Mucosa of rectum (tissue), 2 donors: Measurements from ENCODE around the gene SCARB2.
"Not testable (repeated sequence)": the region's sequence is repeated elsewhere in the genome, so short reads cannot be mapped to it uniquely, and the experiment has no call there.

Experiments
- H3K27ac ChIP-seq, 2 donors: one replicate each; pipeline ENCODE4 v1.7.0; 2013; ENCODE audit warnings: inconsistent platforms in 2 of 2, low read depth in 2 of 2, low read length in 2 of 2
- H3K27me3 ChIP-seq, 2 donors: one replicate each; pipeline ENCODE4 v1.7.0; 2013; ENCODE audit warnings: low read length in 2 of 2; ENCODE audit not compliant: control insufficient read depth in 2 of 2, insufficient read depth in 2 of 2
- H3K36me3 ChIP-seq, 2 donors: one replicate each; pipeline ENCODE4 v1.7.0; 2013; ENCODE audit warnings: low read length in 2 of 2; ENCODE audit not compliant: control insufficient read depth in 2 of 2, insufficient read depth in 2 of 2
- H3K4me1 ChIP-seq, 2 donors: one replicate each; pipeline ENCODE4 v1.7.0; 2013; ENCODE audit warnings: low read length in 2 of 2, mild to moderate bottlenecking in 1 of 2; ENCODE audit not compliant: control insufficient read depth in 2 of 2, insufficient read depth in 2 of 2
- H3K4me3 ChIP-seq, 2 donors: one replicate each; pipeline ENCODE4 v1.7.0; 2013; ENCODE audit warnings: low read length in 2 of 2
- H3K9ac ChIP-seq, 2 donors: one replicate each; pipeline ENCODE4 v1.7.0; 2013; ENCODE audit warnings: low read length in 2 of 2, low read depth in 1 of 2, mild to moderate bottlenecking in 1 of 2
- H3K9me3 ChIP-seq, 2 donors: one replicate each; pipeline ENCODE4 v1.7.0; 2013; ENCODE audit warnings: low read length in 2 of 2; ENCODE audit not compliant: control insufficient read depth in 2 of 2
- donor health status: healthy.
- donor health status: Normal muscosa, but diverticular disease.

The SCARB2 gene

DNA sequence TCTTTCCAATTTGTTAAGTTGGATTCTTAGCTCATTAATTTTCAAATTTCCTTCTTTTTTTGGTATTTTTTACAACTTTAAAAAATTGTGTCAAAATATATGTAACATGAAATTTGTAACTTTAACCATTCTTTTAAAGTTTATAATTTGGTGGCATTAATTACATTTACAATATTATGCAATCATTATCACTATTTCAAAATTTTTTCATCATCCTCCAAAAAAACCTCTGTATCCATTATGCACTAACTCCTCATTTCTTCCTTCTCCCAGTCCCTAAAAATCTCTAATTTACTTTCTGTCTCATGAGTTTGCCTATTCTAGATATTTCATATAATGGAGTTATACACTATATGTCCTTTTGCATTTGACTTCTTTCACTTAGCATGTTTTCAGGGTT lies 33.2 kb upstream of the SCARB2 start:
- Histone ChIP-seq H3K9me3 (no peaks in the 10 kb centered on the region), H3K4me1 (peaks cover 0 to 6% of the 10 kb centered on the region in 2 donors), H3K27me3 (no peaks in the 10 kb centered on the region), H3K4me3 (no peak overlapping the region), H3K9ac (no peak overlapping the region), H3K36me3 (no peaks in the 10 kb centered on the region), H3K27ac (no peak overlapping the region)

- H3K4me1 ChIP-seq, result peaks cover 0 to 3% of the 10 kb centered on the region in 2 donors
- H3K27ac ChIP-seq, result no peak overlapping the region
- H3K9ac ChIP-seq, result no peak overlapping the region
- H3K36me3 ChIP-seq, result no peaks in the 10 kb centered on the region
- H3K27me3 ChIP-seq, result no peaks in the 10 kb centered on the region
- no peaks in the 10 kb centered on the region for H3K9me3 ChIP-seq
- no peak overlapping the region for H3K4me3 ChIP-seq
Observed at GRCh38 chr4:76246025-76246424, 32.4 kb upstream of the SCARB2 start.

GRCh38 chr4:76243877-76244276 lies 30.3 kb upstream of the SCARB2 start:
- not testable (repeated sequence) for H3K27me3 ChIP-seq, H3K36me3 ChIP-seq, H3K27ac ChIP-seq, H3K9me3 ChIP-seq, H3K9ac ChIP-seq, H3K4me1 ChIP-seq, H3K4me3 ChIP-seq

DNA sequence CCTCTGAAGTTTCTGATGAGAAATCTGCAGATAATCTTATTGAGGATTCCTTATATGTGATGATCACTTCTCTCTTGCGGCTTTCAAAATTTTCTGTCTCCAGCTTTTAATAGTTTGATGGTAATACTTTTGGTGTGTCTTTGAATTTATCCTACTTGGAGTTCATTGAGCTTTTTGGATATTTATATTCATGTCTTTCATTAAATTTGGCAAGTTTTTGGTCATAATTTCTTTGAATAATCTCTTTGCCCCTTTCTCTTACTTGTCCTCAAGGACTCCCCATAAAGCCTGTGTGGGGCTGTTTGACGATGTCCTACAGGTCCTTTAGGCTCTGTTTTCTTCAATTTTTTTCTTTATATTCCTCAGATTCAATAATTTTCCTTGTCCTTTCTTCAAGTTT lies 26.6 kb upstream of the SCARB2 start:
- H3K27ac ChIP-seq, result no peak overlapping the region
- H3K4me1 ChIP-seq, result peaks cover 0 to 9% of the 10 kb centered on the region in 2 donors
- H3K9ac ChIP-seq, result no peak overlapping the region
- no peaks in the 10 kb centered on the region for H3K27me3 ChIP-seq
- no peaks in the 10 kb centered on the region for H3K36me3 ChIP-seq
- peaks cover 0 to 7% of the 10 kb centered on the region in 2 donors for H3K9me3 ChIP-seq
- no peak overlapping the region for H3K4me3 ChIP-seq

- Histone ChIP-seq H3K27ac (no peak overlapping the region), H3K27me3 (no peaks in the 10 kb centered on the region), H3K4me3 (no peak overlapping the region), H3K9ac (no peak overlapping the region), H3K4me1 (peaks cover 0 to 9% of the 10 kb centered on the region in 2 donors), H3K36me3 (no peaks in the 10 kb centered on the region), H3K9me3 (peaks cover 0 to 7% of the 10 kb centered on the region in 2 donors)
Observed at GRCh38 chr4:76238701-76239100, 25.1 kb upstream of the SCARB2 start.

- Histone ChIP-seq H3K9me3 (peaks cover 0 to 7% of the 10 kb centered on the region in 2 donors), H3K27ac (no peak overlapping the region), H3K4me1 (peaks cover 0 to 9% of the 10 kb centered on the region in 2 donors), H3K27me3 (no peaks in the 10 kb centered on the region), H3K36me3 (no peaks in the 10 kb centered on the region), H3K4me3 (no peak overlapping the region), H3K9ac (no peak overlapping the region)
Observed at GRCh38 chr4:76238236-76238635, 24.6 kb upstream of the SCARB2 start.

DNA sequence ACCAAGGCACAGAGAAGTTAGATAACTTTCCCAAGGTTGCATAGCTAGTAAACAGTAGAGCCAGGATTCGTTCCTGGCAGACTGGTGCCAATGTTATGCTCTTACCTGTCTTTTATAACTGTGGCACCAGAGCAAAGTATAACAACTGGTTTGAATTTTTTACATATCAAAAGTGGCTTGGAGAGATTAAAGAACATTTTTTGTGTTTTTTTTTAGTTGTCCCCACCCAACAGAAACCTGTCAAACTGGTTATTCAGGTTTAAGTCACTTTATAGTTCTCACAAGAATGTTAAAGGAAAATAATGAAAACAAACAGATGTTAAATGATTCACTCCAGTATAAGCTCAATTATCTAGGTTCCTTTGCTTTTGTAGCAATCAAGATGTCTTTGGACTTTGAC lies 22.3 kb upstream of the SCARB2 start:
- H3K4me3 ChIP-seq, result peak overlapping the region in 1 of 2 donors; percentile 46
- H3K9ac ChIP-seq, result no peak overlapping the region
- H3K27ac ChIP-seq, result peak overlapping the region; percentile 73 to 75
- no peaks in the 10 kb centered on the region for H3K36me3 ChIP-seq
- peaks cover 0 to 9% of the 10 kb centered on the region in 2 donors for H3K4me1 ChIP-seq
- H3K9me3 ChIP-seq, result peaks cover 0 to 7% of the 10 kb centered on the region in 2 donors
- H3K27me3 ChIP-seq, result no peaks in the 10 kb centered on the region

GRCh38 chr4:76235407-76235806 lies 21.8 kb upstream of the SCARB2 start:
- Histone ChIP-seq H3K9me3 (peaks cover 0 to 7% of the 10 kb centered on the region in 2 donors), H3K27me3 (no peaks in the 10 kb centered on the region), H3K36me3 (no peaks in the 10 kb centered on the region), H3K27ac (peak overlapping the region; percentile 71 to 73), H3K4me1 (peaks cover 0 to 9% of the 10 kb centered on the region in 2 donors), H3K4me3 (peak overlapping the region in 1 of 2 donors; percentile 46), H3K9ac (no peak overlapping the region)

DNA sequence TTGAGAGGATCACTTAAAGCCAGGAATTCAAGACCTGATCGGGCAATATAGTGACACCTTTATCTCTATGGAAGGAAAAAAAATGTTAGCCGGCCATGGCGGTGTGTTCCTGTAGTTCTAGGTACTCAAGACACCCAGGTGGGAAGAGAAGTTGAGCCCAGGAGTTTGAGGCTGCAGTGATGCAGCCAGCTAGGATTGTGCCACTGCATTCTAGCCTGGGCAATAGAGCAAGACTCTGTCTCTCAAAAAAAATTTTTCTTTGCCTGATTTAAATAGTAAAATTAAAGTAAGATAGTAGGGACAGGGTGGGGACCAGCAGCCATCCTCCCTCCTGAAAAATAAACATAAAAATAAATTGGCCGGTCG lies 21.0 kb upstream of the SCARB2 start:
- Histone ChIP-seq H3K36me3 (no peaks in the 10 kb centered on the region), H3K27ac (peak overlapping the region; percentile 27 to 39), H3K9me3 (peaks cover 0 to 2% of the 10 kb centered on the region in 2 donors), H3K9ac (no peak overlapping the region), H3K4me1 (peaks cover 0 to 9% of the 10 kb centered on the region in 2 donors), H3K27me3 (no peaks in the 10 kb centered on the region), H3K4me3 (no peak overlapping the region)

GRCh38 chr4:76233967-76234678 lies 20.5 kb upstream of the SCARB2 start:
- no peak overlapping the region for H3K9ac ChIP-seq
- H3K36me3 ChIP-seq, result no peaks in the 10 kb centered on the region
- no peaks in the 10 kb centered on the region for H3K27me3 ChIP-seq
- H3K4me3 ChIP-seq, result no peak overlapping the region
- H3K27ac ChIP-seq, result peak overlapping the region; percentile 27 to 39
- peaks cover 0 to 9% of the 10 kb centered on the region in 2 donors for H3K4me1 ChIP-seq
- peaks cover 0 to 2% of the 10 kb centered on the region in 2 donors for H3K9me3 ChIP-seq
